Breast epithelium (tissue), 3 donors: ENCODE measurements around the gene CA10.

Experiments used
- CTCF ChIP-seq, 3 donors: fragments of 450-650 bp; IDR thresholded peaks; one replicate each; pipeline ENCODE4 v1.5.1; 2016 to 2017; ENCODE audit warnings: antibody characterized with exemption in 3 of 3, mild to moderate bottlenecking in 3 of 3, moderate library complexity in 3 of 3
- POLR2A ChIP-seq: fragments of 450-650 bp; IDR thresholded peaks from one replicate; pipeline ENCODE4 v1.6.1; 2016; ENCODE audit warnings: antibody characterized with exemption, mild to moderate bottlenecking, moderate library complexity
- POLR2AphosphoS5 ChIP-seq, 3 donors: sonication (generic); formaldehyde crosslinking; IDR thresholded peaks; one replicate each; pipeline ENCODE4 v1.6.1; 2017; ENCODE audit warnings: antibody characterized with exemption in 3 of 3

- no peak for TF ChIP-seq CTCF (IDR thresholded peaks at IDR 0.05)
- no peak for TF ChIP-seq POLR2A
- TF ChIP-seq POLR2AphosphoS5 (IDR thresholded peaks at IDR 0.05) = no peak
Measured at GRCh38 chr17:51653878-51654277, 504.6 kb downstream of the CA10 start.
